Thoracic aorta (tissue), 2 donors: ENCODE data around the gene MNT. TPM values are rescaled to one million over a fixed set of nuclear protein-coding genes. Genes with fewer than 3 reads are reported as not detected.

ENCODE experiments used
- ATAC-seq: fragments of 150-250 bp; one replicate; pipeline ENCODE4 v1.8.0; 2017; ENCODE audit warnings: low read depth; ENCODE audit not compliant: insufficient number of reproducible peaks, low FRiP score
- DNase-seq: peaks from one replicate; pipeline ENCODE4 v3.0.0-alpha.2; 2020; ENCODE audit warnings: low spot score
- H3K27ac ChIP-seq, 2 donors: fragments of 200-600 bp; sonication (generic); 1 replicate in 1 of 2; 2 replicates in 1 of 2; pipeline ENCODE4 v1.5.1; 2016; ENCODE audit warnings: mild to moderate bottlenecking in 2 of 2, moderate library complexity in 2 of 2
- H3K27me3 ChIP-seq: fragments of 200-600 bp; sonication (generic); replicated peaks from 2 replicates; pipeline ENCODE4 v1.6.0; 2016; ENCODE audit warnings: mild to moderate bottlenecking; ENCODE audit not compliant: insufficient read depth
- H3K36me3 ChIP-seq: fragments of 200-600 bp; sonication (generic); one replicate; pipeline ENCODE4 v1.5.1; 2016
- H3K4me1 ChIP-seq, 2 donors: fragments of 200-600 bp; sonication (generic); 1 replicate in 1 of 2; 2 replicates in 1 of 2; pipeline versions ENCODE4 v1.5.1 to v1.6.0; 2016; ENCODE audit warnings: low read depth in 2 of 2, mild to moderate bottlenecking in 1 of 2; ENCODE audit not compliant: control insufficient read depth in 1 of 2
- H3K4me3 ChIP-seq: fragments of 200-600 bp; sonication (generic); 2 replicates; pipeline ENCODE4 v1.5.1; 2016; ENCODE audit warnings: mild to moderate bottlenecking
- H3K9me3 ChIP-seq: fragments of 200-600 bp; sonication (generic); 2 replicates; pipeline ENCODE4 v1.5.1; 2016
- CTCF ChIP-seq: fragments of 200-600 bp; sonication (generic); IDR thresholded peaks from one replicate; pipeline ENCODE4 v1.5.1; 2019; ENCODE audit warnings: antibody characterized with exemption
- total RNA-seq, 2 donors: library from RNA; depleted of rRNA; stranded (reverse); fragments of >200 nt; gene quantifications; one replicate each; pipeline versions ENCODE4 v1.1.0 to v1.2.3, GENCODE V29; 2016

The MNT gene
- total RNA-seq, 2 donors from 2014 or later, result 17.9 to 27.1 TPM

- peak; percentile 22 for TF ChIP-seq CTCF
- no peak for DNase-seq
- peak overlapping the region; percentile 70 to 74 for H3K27ac ChIP-seq
Observed at GRCh38 chr17:2337544-2338314, 63.1 kb downstream of the MNT start.

DNA sequence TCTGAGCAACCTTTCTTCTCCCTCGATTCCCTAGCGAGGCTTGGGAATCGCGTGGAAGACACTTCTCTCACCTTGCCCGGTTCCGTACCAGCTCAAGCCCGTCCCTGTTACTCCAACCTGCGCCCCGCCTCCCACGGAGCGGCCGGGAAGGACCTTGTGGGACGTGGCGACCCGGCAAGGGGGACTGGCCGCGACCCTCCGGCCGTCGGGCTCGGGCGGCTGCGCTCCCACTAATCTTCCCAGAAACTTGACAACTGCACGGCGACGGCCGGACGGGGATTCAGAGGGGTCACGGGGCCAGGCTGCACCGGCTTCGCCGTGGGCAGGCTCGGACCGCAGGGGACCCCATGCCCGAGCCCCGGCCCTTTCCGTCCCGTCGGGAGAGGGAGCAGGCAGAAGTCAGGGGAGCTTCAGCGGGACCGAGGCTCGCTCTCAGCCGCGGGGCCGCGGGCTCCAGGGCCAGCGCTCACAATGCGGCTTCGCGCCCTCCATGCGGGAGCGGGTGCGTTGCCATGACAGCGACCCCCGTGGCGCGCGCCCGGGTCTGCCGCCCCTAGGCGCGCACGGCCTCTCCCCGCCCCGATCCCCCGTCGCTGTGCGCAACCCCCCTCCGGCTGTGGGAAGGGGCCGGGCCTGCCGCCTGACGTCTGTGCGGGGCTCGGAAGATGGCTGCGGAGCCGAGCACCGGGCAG lies 63.9 kb downstream of the MNT start, which contains the start of gene SGSM2:
SGSM2 (plus strand) TSS at position 650 of the 692 bp plus-strand sequence. CDS start 188 bp downstream, outside the sequence.
- peak; percentile 33 for ATAC-seq
- Histone ChIP-seq H3K36me3 (peaks cover 24% of the 10 kb centered on the region), H3K4me3 (peak within 1 kb of the TSS; percentile 95), H3K27ac (peak within 1 kb of the TSS; percentile 70 to 74), H3K9me3 (no peaks in the 10 kb centered on the region), H3K27me3 (no peaks in the 10 kb centered on the region), H3K4me1 (peaks cover 5 to 25% of the 10 kb centered on the region in 2 donors)
- DNase-seq, result no peak
- TF ChIP-seq CTCF, result no peak

More at GRCh38 chr17:2337544-2338314, 63.1 kb downstream of the MNT start:
- H3K4me1 ChIP-seq, result peaks cover 5 to 25% of the 10 kb centered on the region in 2 donors
- no peaks in the 10 kb centered on the region for H3K27me3 ChIP-seq
- H3K4me3 ChIP-seq, result peak overlapping the region; percentile 95
- peaks cover 18% of the 10 kb centered on the region for H3K36me3 ChIP-seq
- H3K9me3 ChIP-seq, result no peaks in the 10 kb centered on the region
- no peak for ATAC-seq

GRCh38 chr17:2336215-2336851 lies 64.5 kb downstream of the MNT start, which contains the start of gene TSR1:
TSR1 (minus strand) TSS chr17:2336457; CDS start chr17:2336427, 30 bp downstream.
- peak within 1 kb of the TSS; percentile 70 to 74 for H3K27ac ChIP-seq
- peak; percentile 56 for ATAC-seq
- DNase-seq, result peak; percentile 46
- no peaks in the 10 kb centered on the region for H3K9me3 ChIP-seq
- H3K4me1 ChIP-seq, result peaks cover 5 to 25% of the 10 kb centered on the region in 2 donors
- H3K4me3 ChIP-seq, result peak within 1 kb of the TSS; percentile 95
- H3K36me3 ChIP-seq, result peaks cover 31% of the 10 kb centered on the region
- peak; percentile 22 for TF ChIP-seq CTCF
- H3K27me3 ChIP-seq, result no peaks in the 10 kb centered on the region

DNA sequence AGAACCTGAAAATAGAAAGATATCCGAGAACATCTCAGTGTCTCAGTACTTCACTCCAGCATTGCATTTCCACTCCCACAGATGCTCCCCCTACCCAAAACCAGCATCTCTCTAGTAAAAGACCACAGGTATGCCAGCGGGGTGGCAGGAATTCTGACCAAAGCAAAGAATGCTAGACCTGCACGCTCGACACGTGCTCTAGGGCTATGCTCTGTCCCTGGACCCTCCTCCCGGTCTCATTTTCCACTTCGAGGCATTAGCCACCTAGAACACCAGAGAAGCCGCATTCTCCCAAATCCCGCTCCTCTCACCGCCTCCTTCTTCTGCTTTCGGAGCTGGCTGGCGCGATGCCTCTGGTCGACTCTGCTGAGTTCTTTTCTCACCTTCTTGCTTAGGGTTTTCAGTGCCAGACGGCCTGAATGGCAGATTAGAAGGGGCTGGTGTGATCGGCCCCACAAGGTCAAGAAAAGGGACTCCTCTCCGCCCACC lies 65.1 kb downstream of the MNT start:
- DNase-seq (no peak), ATAC-seq (no peak)
- Histone ChIP-seq H3K4me3 (peak overlapping the region; percentile 95), H3K27ac (peak overlapping the region; percentile 70 to 74), H3K36me3 (peaks cover 36% of the 10 kb centered on the region), H3K9me3 (no peaks in the 10 kb centered on the region), H3K4me1 (peaks cover 5 to 25% of the 10 kb centered on the region in 2 donors), H3K27me3 (no peaks in the 10 kb centered on the region)
- TF ChIP-seq CTCF, result no peak

Other genes starting within 250 kb of the MNT start
- 10 to 100 TPM; 33.2 to 82.9 TPM for gene SMG6, start 97.3 kb downstream of the MNT start, total RNA-seq
- gene SRR, start 97.1 kb downstream of the MNT start, total RNA-seq, result 10 to 100 TPM; 10.5 to 20.8 TPM
- 10 to 100 TPM; 36.0 to 63.2 TPM for gene TSR1, start 64.6 kb downstream of the MNT start, total RNA-seq
- gene SGSM2, start 63.6 kb downstream of the MNT start, total RNA-seq, result 10 to 100 TPM; 58.1 to 70.3 TPM
- 10 to 100 TPM; 37.6 to 37.9 TPM for gene METTL16, start 110.8 kb upstream of the MNT start, total RNA-seq
- gene PAFAH1B1, start 192.6 kb upstream of the MNT start, total RNA-seq, result 100 to 1,000 TPM; 102 to 164 TPM